ENCODE measurements around the gene GTF3C5. TPM values are rescaled to one million over a fixed set of nuclear protein-coding genes. Genes with fewer than 3 reads are reported as not detected.

GTF3C5 gene
- total and polyA plus RNA-seq, 9 of the 15 experiments (the other 6 are each of a cell fraction or from before 2014, with no cell fraction given) = 3.8 to 118 (median 83.7) TPM

DNA sequence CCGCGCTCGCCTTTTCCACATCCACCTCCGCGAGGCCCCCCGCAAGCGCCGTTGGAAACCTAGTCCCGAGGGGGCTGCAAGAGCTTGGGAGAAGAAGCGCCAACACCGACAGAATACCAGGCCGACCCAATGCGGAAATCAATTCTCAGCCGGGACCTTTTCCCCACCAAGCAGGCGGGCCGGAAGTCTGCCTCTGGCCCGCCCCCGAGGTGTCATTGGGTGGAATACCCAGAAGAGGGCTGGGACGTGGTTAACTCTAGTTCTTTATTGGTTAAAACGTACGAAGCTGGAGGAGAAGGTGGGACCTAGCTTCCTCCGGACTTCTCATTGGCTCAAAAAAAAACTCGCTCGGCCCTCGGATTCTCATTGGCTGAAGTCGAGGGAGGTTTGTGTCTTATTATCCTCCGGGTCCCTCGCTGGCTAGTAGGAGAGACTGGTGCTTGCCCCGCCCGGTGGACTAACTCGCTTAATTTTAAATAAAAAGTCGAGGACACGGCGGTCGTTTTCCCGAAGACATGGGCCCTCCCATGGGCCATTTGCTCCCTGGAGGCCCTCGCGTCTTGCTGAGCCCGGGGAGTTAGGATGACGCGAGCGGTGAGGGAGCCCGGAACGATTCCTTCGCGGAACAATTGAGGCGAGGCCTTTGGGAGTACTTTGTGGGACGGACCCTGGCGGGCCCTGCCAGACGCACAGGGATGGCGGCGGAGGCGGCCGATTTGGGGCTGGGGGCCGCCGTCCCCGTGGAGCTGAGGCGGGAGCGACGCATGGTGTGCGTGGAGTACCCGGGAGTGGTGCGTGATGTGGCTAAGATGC, at the start of gene GTF3C5 (continued):
- TF ChIP-seq POU5F1 (IDR thresholded peaks at IDR 0.05; ENCODE audit: borderline replicate concordance, low read depth, low read length, partially characterized antibody) (no peak), ERF (CRISPR knock-in tag; IDR thresholded peaks at IDR 0.05) (peak; percentile 65; the same call in 1 of the 2 replicates), ZNF780A (CRISPR knock-in tag; IDR thresholded peaks at IDR 0.05) (peak; percentile 11; the same call in 1 of the 2 replicates), L3MBTL2 (IDR thresholded peaks at IDR 0.05) (peak; percentile 76), LARP7 (IDR thresholded peaks at IDR 0.05) (no peak), GATAD2A (IDR thresholded peaks at IDR 0.05) (peak; percentile 86; the same call in 1 of the 2 replicates), ZNF134 (CRISPR knock-in tag; conservative IDR thresholded peaks at IDR 0.05) (no peak), BRF1 (IDR thresholded peaks at IDR 0.05; ENCODE audit: borderline replicate concordance, extremely low read depth, insufficient read length) (no peak), NR2C1 (IDR thresholded peaks at IDR 0.05) (peak; percentile 68), NR2C1 (tag; IDR thresholded peaks at IDR 0.05) (peak; percentile 75), RBBP5 (IDR thresholded peaks at IDR 0.05; ENCODE audit: borderline replicate concordance, insufficient read depth, low read length, poor library complexity, severe bottlenecking) (peak; percentile 97), BRCA1 (IDR thresholded peaks at IDR 0.05) (no peak), BRCA1 (CRISPR knock-in tag; IDR thresholded peaks at IDR 0.05) (no peak), CTBP1 (IDR thresholded peaks at IDR 0.05; ENCODE audit: borderline replicate concordance) (peak; percentile 87), MYC (IDR thresholded peaks at IDR 0.05; ENCODE audit: low read depth, low read length) (peak; percentile 48; the same call in 1 of the 2 replicates), MYC (CRISPR knock-in tag; IDR thresholded peaks at IDR 0.05; ENCODE audit: borderline replicate concordance, low read depth) (peak; percentile 86; the same call in 1 of the 2 replicates), XRCC5 (IDR thresholded peaks at IDR 0.05; ENCODE audit: low read depth, low read length) (peak; percentile 92; the same call in 1 of the 2 replicates), RBM22 (IDR thresholded peaks at IDR 0.05; ENCODE audit: low read depth, low read length, poor library complexity, severe bottlenecking) (peak; percentile 69)
- TF ChIP-seq, protein P1, sequence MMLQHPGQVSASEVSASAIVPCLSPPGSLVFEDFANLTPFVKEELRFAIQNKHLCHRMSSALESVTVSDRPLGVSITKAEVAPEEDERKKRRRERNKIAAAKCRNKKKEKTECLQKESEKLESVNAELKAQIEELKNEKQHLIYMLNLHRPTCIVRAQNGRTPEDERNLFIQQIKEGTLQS (IDR thresholded peaks at IDR 0.05) = peak; percentile 55; the same call in 1 of the 2 replicates
- TF ChIP-seq, protein P1 (CRISPR knock-in tag; conservative IDR thresholded peaks at IDR 0.05) = no peak
- TF ChIP-seq, protein P2, sequence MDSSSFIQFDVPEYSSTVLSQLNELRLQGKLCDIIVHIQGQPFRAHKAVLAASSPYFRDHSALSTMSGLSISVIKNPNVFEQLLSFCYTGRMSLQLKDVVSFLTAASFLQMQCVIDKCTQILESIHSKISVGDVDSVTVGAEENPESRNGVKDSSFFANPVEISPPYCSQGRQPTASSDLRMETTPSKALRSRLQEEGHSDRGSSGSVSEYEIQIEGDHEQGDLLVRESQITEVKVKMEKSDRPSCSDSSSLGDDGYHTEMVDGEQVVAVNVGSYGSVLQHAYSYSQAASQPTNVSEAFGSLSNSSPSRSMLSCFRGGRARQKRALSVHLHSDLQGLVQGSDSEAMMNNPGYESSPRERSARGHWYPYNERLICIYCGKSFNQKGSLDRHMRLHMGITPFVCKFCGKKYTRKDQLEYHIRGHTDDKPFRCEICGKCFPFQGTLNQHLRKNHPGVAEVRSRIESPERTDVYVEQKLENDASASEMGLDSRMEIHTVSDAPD (CRISPR knock-in tag; IDR thresholded peaks at IDR 0.05) = no peak
- TF ChIP-seq, protein P3, sequence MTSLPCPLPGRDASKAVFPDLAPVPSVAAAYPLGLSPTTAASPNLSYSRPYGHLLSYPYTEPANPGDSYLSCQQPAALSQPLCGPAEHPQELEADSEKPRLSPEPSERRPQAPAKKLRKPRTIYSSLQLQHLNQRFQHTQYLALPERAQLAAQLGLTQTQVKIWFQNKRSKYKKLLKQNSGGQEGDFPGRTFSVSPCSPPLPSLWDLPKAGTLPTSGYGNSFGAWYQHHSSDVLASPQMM (CRISPR knock-in tag; IDR thresholded peaks at IDR 0.05) = no peak
- TF ChIP-seq, protein P4, sequence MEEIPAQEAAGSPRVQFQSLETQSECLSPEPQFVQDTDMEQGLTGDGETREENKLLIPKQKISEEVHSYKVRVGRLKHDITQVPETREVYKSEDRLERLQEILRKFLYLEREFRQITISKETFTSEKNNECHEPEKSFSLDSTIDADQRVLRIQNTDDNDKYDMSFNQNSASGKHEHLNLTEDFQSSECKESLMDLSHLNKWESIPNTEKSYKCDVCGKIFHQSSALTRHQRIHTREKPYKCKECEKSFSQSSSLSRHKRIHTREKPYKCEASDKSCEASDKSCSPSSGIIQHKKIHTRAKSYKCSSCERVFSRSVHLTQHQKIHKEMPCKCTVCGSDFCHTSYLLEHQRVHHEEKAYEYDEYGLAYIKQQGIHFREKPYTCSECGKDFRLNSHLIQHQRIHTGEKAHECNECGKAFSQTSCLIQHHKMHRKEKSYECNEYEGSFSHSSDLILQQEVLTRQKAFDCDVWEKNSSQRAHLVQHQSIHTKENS (CRISPR knock-in tag; IDR thresholded peaks at IDR 0.05) = no peak
- TF ChIP-seq, protein P5, sequence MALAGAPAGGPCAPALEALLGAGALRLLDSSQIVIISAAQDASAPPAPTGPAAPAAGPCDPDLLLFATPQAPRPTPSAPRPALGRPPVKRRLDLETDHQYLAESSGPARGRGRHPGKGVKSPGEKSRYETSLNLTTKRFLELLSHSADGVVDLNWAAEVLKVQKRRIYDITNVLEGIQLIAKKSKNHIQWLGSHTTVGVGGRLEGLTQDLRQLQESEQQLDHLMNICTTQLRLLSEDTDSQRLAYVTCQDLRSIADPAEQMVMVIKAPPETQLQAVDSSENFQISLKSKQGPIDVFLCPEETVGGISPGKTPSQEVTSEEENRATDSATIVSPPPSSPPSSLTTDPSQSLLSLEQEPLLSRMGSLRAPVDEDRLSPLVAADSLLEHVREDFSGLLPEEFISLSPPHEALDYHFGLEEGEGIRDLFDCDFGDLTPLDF (CRISPR knock-in tag; IDR thresholded peaks at IDR 0.05) = peak; percentile 71; the same call in 1 of the 2 replicates
